H9 (cell line): ENCODE measurements around the gene DDIT4. TPM values are rescaled to one million over a fixed set of nuclear protein-coding genes. Genes with fewer than 3 reads are reported as not detected.

Experiments used
- DNase-seq: peaks from one replicate; pipeline ENCODE4 v3.0.0-alpha.2; 2017
- H2AFZ ChIP-seq: one replicate; pipeline ENCODE4 v1.6.1; 2013; ENCODE audit warnings: mild to moderate bottlenecking, low read length, control low read depth, moderate library complexity
- H2AK5ac ChIP-seq: 2 replicates; pipeline ENCODE4 v1.6.1; 2013; ENCODE audit warnings: low read length, control low read depth, mixed read lengths; ENCODE audit not compliant: insufficient read length
- H2BK120ac ChIP-seq: one replicate; pipeline ENCODE4 v1.6.1; 2013; ENCODE audit warnings: low read depth, mild to moderate bottlenecking, low read length, control low read depth, inconsistent platforms; ENCODE audit not compliant: poor library complexity, severe bottlenecking
- H2BK12ac ChIP-seq: 2 replicates; pipeline ENCODE4 v1.6.1; 2013; ENCODE audit warnings: low read length, control low read depth, mixed read lengths, low read depth; ENCODE audit not compliant: insufficient read length
- H2BK15ac ChIP-seq: 2 replicates; pipeline ENCODE4 v1.6.1; 2013; ENCODE audit warnings: low read depth, low read length, control low read depth
- H2BK20ac ChIP-seq: one replicate; pipeline ENCODE4 v1.6.1; 2013; ENCODE audit warnings: low read depth, mild to moderate bottlenecking, low read length, control low read depth, inconsistent platforms; ENCODE audit not compliant: poor library complexity, severe bottlenecking
- H2BK5ac ChIP-seq: 2 replicates; pipeline ENCODE4 v1.6.1; 2013; ENCODE audit warnings: low read length, control low read depth, mixed read lengths; ENCODE audit not compliant: insufficient read length
- H3K14ac ChIP-seq: 2 replicates; pipeline ENCODE4 v1.6.1; 2013; ENCODE audit warnings: low read length, control low read depth; ENCODE audit not compliant: insufficient read depth
- H3K18ac ChIP-seq: 2 replicates; pipeline ENCODE4 v1.6.1; 2013; ENCODE audit warnings: low read depth, mild to moderate bottlenecking, mixed read lengths, low read length, control low read depth; ENCODE audit not compliant: insufficient read length
- H3K23ac ChIP-seq: 2 replicates; pipeline ENCODE4 v1.6.1; 2013; ENCODE audit warnings: low read length, control low read depth, mixed read lengths, low read depth; ENCODE audit not compliant: insufficient read length
- H3K23me2 ChIP-seq: 2 replicates; pipeline ENCODE4 v1.6.1; 2013; ENCODE audit warnings: low read depth, mild to moderate bottlenecking, mixed read lengths, low read length, control low read depth; ENCODE audit not compliant: insufficient read length, poor library complexity, severe bottlenecking
- H3K27ac ChIP-seq: 2 replicates; pipeline ENCODE4 v1.5.1; 2013; ENCODE audit warnings: low read length, control low read depth, mixed read lengths, low read depth; ENCODE audit not compliant: insufficient read length
- H3K27me3 ChIP-seq: 2 replicates; pipeline ENCODE4 v1.6.1; 2013; ENCODE audit warnings: low read length, control low read depth, inconsistent platforms; ENCODE audit not compliant: insufficient read depth
- H3K4ac ChIP-seq: 2 replicates; pipeline ENCODE4 v1.6.1; 2013; ENCODE audit warnings: low read depth, mild to moderate bottlenecking, control low read depth, inconsistent platforms, low read length, moderate library complexity
- H3K4me1 ChIP-seq: 2 replicates; pipeline ENCODE4 v1.6.1; 2013; ENCODE audit warnings: low read length, control low read depth, inconsistent platforms; ENCODE audit not compliant: insufficient read depth
- H3K4me2 ChIP-seq: 2 replicates; pipeline ENCODE4 v1.6.1; 2013; ENCODE audit warnings: low read length, control low read depth, mixed read lengths; ENCODE audit not compliant: insufficient read length, insufficient read depth
- H3K56ac ChIP-seq: 2 replicates; pipeline ENCODE4 v1.6.1; 2013; ENCODE audit warnings: low read depth, mild to moderate bottlenecking, mixed read lengths, low read length, control low read depth; ENCODE audit not compliant: insufficient read length
- H3K79me1 ChIP-seq: 2 replicates; pipeline ENCODE4 v1.6.1; 2013; ENCODE audit warnings: low read depth, mild to moderate bottlenecking, moderate library complexity, low read length, control low read depth, inconsistent platforms; ENCODE audit not compliant: insufficient read depth, poor library complexity, severe bottlenecking
- H3K79me2 ChIP-seq: 2 replicates; pipeline ENCODE4 v1.6.1; 2013; ENCODE audit warnings: low read length, control low read depth, inconsistent platforms; ENCODE audit not compliant: insufficient read depth
- H3K9ac ChIP-seq: 2 replicates; pipeline ENCODE4 v1.6.1; 2013; ENCODE audit warnings: low read length, control low read depth, mixed read lengths; ENCODE audit not compliant: insufficient read length; ENCODE audit errors: extremely low read depth
- H3K9me3 ChIP-seq: one replicate; pipeline ENCODE4 v1.6.1; 2013; ENCODE audit warnings: low read depth, low read length, inconsistent platforms; ENCODE audit not compliant: control insufficient read depth
- H3T11ph ChIP-seq: one replicate; pipeline ENCODE4 v1.6.1; 2013; ENCODE audit warnings: mild to moderate bottlenecking, low read length, control low read depth, inconsistent platforms
- H4K20me1 ChIP-seq: one replicate; pipeline ENCODE4 v1.6.1; 2013; ENCODE audit not compliant: control insufficient read depth, insufficient read length, insufficient read depth
- H4K5ac ChIP-seq: 2 replicates; pipeline ENCODE4 v1.6.1; 2013; ENCODE audit warnings: low read depth, mild to moderate bottlenecking, mixed read lengths, low read length, control low read depth; ENCODE audit not compliant: insufficient read length
- H4K8ac ChIP-seq: replicated peaks from 2 replicates; pipeline ENCODE4 v1.6.1; 2013; ENCODE audit warnings: low read length, control low read depth, mixed read lengths, low read depth; ENCODE audit not compliant: insufficient read length
- H4K91ac ChIP-seq: 2 replicates; pipeline ENCODE4 v1.6.1; 2013; ENCODE audit warnings: low read depth, mild to moderate bottlenecking, moderate library complexity, mixed read lengths, low read length, control low read depth; ENCODE audit not compliant: insufficient read length
- H3K27ac Mint-ChIP-seq, 3 experiments: 2 replicates in 2 of 3; 3 replicates in 1 of 3; pipeline ENCODE4 v1.8.0; 2020 to 2021; ENCODE audit warnings: mixed read lengths in 3 of 3, mild to moderate bottlenecking in 1 of 3, moderate library complexity in 1 of 3
- H3K27me3 Mint-ChIP-seq: 2 replicates; pipeline ENCODE4 v1.8.0; 2021; ENCODE audit warnings: low read depth, mild to moderate bottlenecking, moderate library complexity, mixed read lengths
- H3K36me3 Mint-ChIP-seq, 3 experiments: 2 replicates in 2 of 3; 3 replicates in 1 of 3; pipeline ENCODE4 v1.8.0; 2020 to 2021; ENCODE audit warnings: low read depth in 3 of 3, mixed read lengths in 3 of 3; ENCODE audit not compliant: insufficient read depth in 1 of 3
- H3K4me1 Mint-ChIP-seq, 2 experiments: 2 replicates each; pipeline ENCODE4 v1.8.0; 2020; ENCODE audit warnings: mixed read lengths in 2 of 2
- H3K4me3 Mint-ChIP-seq, 2 experiments: 2 replicates in 1 of 2; 3 replicates in 1 of 2; pipeline ENCODE4 v1.8.0; 2020 to 2021; ENCODE audit warnings: mild to moderate bottlenecking in 2 of 2, mixed read lengths in 2 of 2, moderate library complexity in 1 of 2
- H3K9me3 Mint-ChIP-seq, 2 experiments: 2 replicates in 1 of 2; 3 replicates in 1 of 2; pipeline ENCODE4 v1.8.0; 2020; ENCODE audit warnings: mild to moderate bottlenecking in 2 of 2, mixed read lengths in 2 of 2, moderate library complexity in 1 of 2
- WGBS: extraction: QIAGEN DNeasy Blood & Tissue Kit; methylation state at CpG from one replicate; pipeline ENCODE4 v1.1.7; 2013; ENCODE audit warnings: missing lambda C conversion rate, low lambda C conversion rate, mixed read lengths; ENCODE audit not compliant: insufficient read length; ENCODE audit errors: extremely low coverage; 5-methylcytosine and 5-hydroxymethylcytosine counted together
- total RNA-seq: library from RNA; stranded (reverse); gene quantifications from 2 replicates; pipeline ENCODE4 v1.2.1, GENCODE V29; 2021
- TF ChIP-seq, protein P1 (sequence below): fragments of 200-600 bp; sonication (generic); conservative IDR thresholded peaks from 3 replicates; pipeline ENCODE4 v1.8.0; 2021; ENCODE audit warnings: antibody characterized with exemption, mild to moderate bottlenecking

The DDIT4 gene
- total RNA-seq, 1 experiment from 2014 or later = 84.0 TPM

- H3K23me2 ChIP-seq = no peaks in the 10 kb centered on the region
- H4K91ac ChIP-seq = no peak overlapping the region
- H2AFZ ChIP-seq = no peak overlapping the region
- H2BK12ac ChIP-seq = no peak overlapping the region
- H3K36me3 Mint-ChIP-seq = peaks cover 0 to 2% (median 0%) of the 10 kb centered on the region in 3 experiments; a peak in 2 of 7 replicates
- H3K27me3 ChIP-seq = no peaks in the 10 kb centered on the region
- H3K4me3 Mint-ChIP-seq = no peak overlapping the region
- no peak overlapping the region for H3K4me2 ChIP-seq
- no peak overlapping the region for H4K5ac ChIP-seq
- no peak overlapping the region for H2BK20ac ChIP-seq
- no peaks in the 10 kb centered on the region for H4K20me1 ChIP-seq
- H3K4me1 ChIP-seq = no peaks in the 10 kb centered on the region
- H3K27ac Mint-ChIP-seq = peak overlapping the region in 1 of 3 experiments; percentile 84; a peak in 1 of 7 replicates
- H2AK5ac ChIP-seq = no peak overlapping the region
- no peaks in the 10 kb centered on the region; the same call in 1 of the 2 replicates for H3K27me3 Mint-ChIP-seq
- no peak overlapping the region for H3K27ac ChIP-seq
- no peak overlapping the region for H3K4ac ChIP-seq
- WGBS = no CpG with 5 or more reads among the region's 8 CpGs
- no peak overlapping the region for H2BK15ac ChIP-seq
- no peaks in the 10 kb centered on the region for H3K79me1 ChIP-seq
- no peaks in the 10 kb centered on the region; a peak in 1 of 5 replicates for H3K9me3 Mint-ChIP-seq
- no peak overlapping the region for H3K56ac ChIP-seq
- no peak for DNase-seq
- H3K18ac ChIP-seq = no peak overlapping the region
- H3K23ac ChIP-seq = no peak overlapping the region
- no peaks in the 10 kb centered on the region for H3K9me3 ChIP-seq
- H3K4me1 Mint-ChIP-seq = peaks cover under 1 to 12% of the 10 kb centered on the region in 2 experiments; a peak in 3 of 4 replicates
- H2BK5ac ChIP-seq = no peak overlapping the region
- H2BK120ac ChIP-seq = no peak overlapping the region
- no peaks in the 10 kb centered on the region for H3K79me2 ChIP-seq
- no peak overlapping the region for H3T11ph ChIP-seq
- H3K14ac ChIP-seq = no peak overlapping the region
- TF ChIP-seq, protein P1, sequence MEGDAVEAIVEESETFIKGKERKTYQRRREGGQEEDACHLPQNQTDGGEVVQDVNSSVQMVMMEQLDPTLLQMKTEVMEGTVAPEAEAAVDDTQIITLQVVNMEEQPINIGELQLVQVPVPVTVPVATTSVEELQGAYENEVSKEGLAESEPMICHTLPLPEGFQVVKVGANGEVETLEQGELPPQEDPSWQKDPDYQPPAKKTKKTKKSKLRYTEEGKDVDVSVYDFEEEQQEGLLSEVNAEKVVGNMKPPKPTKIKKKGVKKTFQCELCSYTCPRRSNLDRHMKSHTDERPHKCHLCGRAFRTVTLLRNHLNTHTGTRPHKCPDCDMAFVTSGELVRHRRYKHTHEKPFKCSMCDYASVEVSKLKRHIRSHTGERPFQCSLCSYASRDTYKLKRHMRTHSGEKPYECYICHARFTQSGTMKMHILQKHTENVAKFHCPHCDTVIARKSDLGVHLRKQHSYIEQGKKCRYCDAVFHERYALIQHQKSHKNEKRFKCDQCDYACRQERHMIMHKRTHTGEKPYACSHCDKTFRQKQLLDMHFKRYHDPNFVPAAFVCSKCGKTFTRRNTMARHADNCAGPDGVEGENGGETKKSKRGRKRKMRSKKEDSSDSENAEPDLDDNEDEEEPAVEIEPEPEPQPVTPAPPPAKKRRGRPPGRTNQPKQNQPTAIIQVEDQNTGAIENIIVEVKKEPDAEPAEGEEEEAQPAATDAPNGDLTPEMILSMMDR = no peak
- no peak overlapping the region for H3K9ac ChIP-seq
- no peak overlapping the region for H4K8ac ChIP-seq
Observed at GRCh38 chr10:72303424-72304128, 29.9 kb downstream of the DDIT4 start.
